ENCODE results near the gene TPTE2. TPM values are rescaled to one million over a fixed set of nuclear protein-coding genes. Genes with fewer than 3 reads are reported as not detected.
"Not testable (repeated sequence)": the region's sequence is repeated elsewhere in the genome, so short reads cannot be mapped to it uniquely, and the experiment has no call there.

TPTE2 gene
- total RNA-seq, 1 donor from 2014 or later, result 0.14 TPM

GRCh38 chr13:19439056-19439686, 122.2 kb downstream of the TPTE2 start:
- DNase-seq (ENCODE audit: low read depth, low spot score); H3K27me3 Mint-ChIP-seq (ENCODE audit: low read depth); H3K27ac Mint-ChIP-seq (ENCODE audit: unreplicated experiment); H3K36me3 Mint-ChIP-seq (ENCODE audit: low read depth); H3K4me3 Mint-ChIP-seq; H3K9me3 Mint-ChIP-seq; H3K4me1 Mint-ChIP-seq: not testable (repeated sequence)
- TF ChIP-seq, protein P1, sequence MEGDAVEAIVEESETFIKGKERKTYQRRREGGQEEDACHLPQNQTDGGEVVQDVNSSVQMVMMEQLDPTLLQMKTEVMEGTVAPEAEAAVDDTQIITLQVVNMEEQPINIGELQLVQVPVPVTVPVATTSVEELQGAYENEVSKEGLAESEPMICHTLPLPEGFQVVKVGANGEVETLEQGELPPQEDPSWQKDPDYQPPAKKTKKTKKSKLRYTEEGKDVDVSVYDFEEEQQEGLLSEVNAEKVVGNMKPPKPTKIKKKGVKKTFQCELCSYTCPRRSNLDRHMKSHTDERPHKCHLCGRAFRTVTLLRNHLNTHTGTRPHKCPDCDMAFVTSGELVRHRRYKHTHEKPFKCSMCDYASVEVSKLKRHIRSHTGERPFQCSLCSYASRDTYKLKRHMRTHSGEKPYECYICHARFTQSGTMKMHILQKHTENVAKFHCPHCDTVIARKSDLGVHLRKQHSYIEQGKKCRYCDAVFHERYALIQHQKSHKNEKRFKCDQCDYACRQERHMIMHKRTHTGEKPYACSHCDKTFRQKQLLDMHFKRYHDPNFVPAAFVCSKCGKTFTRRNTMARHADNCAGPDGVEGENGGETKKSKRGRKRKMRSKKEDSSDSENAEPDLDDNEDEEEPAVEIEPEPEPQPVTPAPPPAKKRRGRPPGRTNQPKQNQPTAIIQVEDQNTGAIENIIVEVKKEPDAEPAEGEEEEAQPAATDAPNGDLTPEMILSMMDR (conservative IDR thresholded peaks at IDR 0.05), result peak; percentile 17

DNA sequence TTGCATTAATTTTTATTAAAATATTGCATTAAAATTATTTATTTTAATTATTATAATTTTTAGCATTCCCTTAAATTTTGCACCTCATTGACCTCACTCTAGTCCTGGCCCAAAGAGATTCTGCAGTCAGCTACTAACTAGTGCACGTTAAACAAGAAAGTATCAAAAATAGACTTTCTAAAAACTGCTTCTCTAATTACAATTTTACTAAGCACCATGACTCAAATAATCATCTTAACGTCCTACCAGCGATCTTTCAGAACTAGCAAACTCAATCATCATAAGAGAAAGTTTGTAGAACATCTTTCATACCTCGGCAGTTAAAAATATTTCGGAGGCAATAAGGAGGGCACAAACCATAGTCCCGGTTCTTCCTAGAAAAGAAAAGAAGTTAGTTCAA, 123.6 kb downstream of the TPTE2 start:
- not testable (repeated sequence) for H3K27me3 Mint-ChIP-seq (ENCODE audit: low read depth); DNase-seq (ENCODE audit: low read depth, low spot score); H3K4me3 Mint-ChIP-seq; H3K4me1 Mint-ChIP-seq; H3K9me3 Mint-ChIP-seq; H3K36me3 Mint-ChIP-seq (ENCODE audit: low read depth); H3K27ac Mint-ChIP-seq (ENCODE audit: unreplicated experiment)

- H3K4me1 Mint-ChIP-seq; H3K4me3 Mint-ChIP-seq; H3K27me3 Mint-ChIP-seq (ENCODE audit: low read depth); H3K36me3 Mint-ChIP-seq (ENCODE audit: low read depth); DNase-seq (ENCODE audit: low read depth, low spot score); H3K27ac Mint-ChIP-seq (ENCODE audit: unreplicated experiment): not testable (repeated sequence)
- H3K9me3 Mint-ChIP-seq, result peaks cover 19% of the 10 kb centered on the region
These were observed 139.1 kb downstream of the TPTE2 start for GRCh38 chr13:19422236-19422635.

DNA sequence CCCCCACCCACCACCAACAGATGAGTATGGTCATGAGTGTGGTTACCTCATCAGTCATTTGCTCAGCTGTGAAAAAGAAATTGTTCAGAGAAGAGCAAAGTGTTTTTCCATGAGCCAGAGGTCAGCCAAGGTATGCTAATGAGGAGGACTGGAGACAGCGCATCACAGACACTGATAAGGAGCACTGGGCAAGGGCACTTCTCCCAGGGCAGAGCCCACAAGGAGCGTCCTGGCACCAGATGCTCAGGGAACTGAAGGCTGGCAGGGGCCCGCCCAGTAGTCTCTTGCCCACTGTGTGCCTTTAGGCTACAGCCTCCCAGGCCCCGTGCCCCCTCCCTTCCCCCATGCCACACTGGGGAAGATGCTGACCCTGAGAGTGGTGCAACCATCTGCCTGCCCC, 148.8 kb downstream of the TPTE2 start:
- not testable (repeated sequence) for DNase-seq (ENCODE audit: low read depth, low spot score); H3K4me1 Mint-ChIP-seq; H3K4me3 Mint-ChIP-seq; H3K27me3 Mint-ChIP-seq (ENCODE audit: low read depth); H3K27ac Mint-ChIP-seq (ENCODE audit: unreplicated experiment)
- peaks cover 21% of the 10 kb centered on the region for H3K9me3 Mint-ChIP-seq
- H3K36me3 Mint-ChIP-seq (ENCODE audit: low read depth), result peaks cover 14% of the 10 kb centered on the region

GRCh38 chr13:19382746-19383511, 178.4 kb downstream of the TPTE2 start:
- not testable (repeated sequence) for H3K4me3 Mint-ChIP-seq; H3K4me1 Mint-ChIP-seq; H3K36me3 Mint-ChIP-seq (ENCODE audit: low read depth); H3K27ac Mint-ChIP-seq (ENCODE audit: unreplicated experiment); H3K9me3 Mint-ChIP-seq; DNase-seq (ENCODE audit: low read depth, low spot score); H3K27me3 Mint-ChIP-seq (ENCODE audit: low read depth)

DNA sequence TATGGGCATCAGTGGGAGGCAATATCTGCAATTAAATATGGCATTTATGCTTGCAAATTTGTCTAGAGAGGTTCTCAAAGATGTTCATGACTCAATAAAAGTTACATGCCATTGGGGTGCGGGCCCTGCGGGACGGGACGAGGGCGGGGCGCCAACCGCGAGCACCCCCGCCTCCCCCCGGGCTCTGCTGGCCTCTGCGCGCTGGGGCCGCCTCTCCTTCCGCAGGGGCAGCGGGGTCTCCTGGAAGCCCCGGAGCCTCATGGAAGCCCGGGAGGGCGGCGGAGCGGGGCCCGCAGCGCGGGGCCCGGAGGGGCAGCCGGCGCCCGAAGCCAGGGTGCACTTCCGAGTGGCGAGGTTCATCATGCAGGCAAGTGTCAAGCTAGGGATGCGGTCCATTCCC, 179.2 kb downstream of the TPTE2 start:
- no peak for DNase-seq (ENCODE audit: low read depth, low spot score)
- peaks cover 9% of the 10 kb centered on the region for H3K9me3 Mint-ChIP-seq
- H3K27ac Mint-ChIP-seq (ENCODE audit: unreplicated experiment), result no peak overlapping the region
- no peak overlapping the region for H3K4me3 Mint-ChIP-seq
- H3K27me3 Mint-ChIP-seq (ENCODE audit: low read depth), result no peaks in the 10 kb centered on the region
- TF ChIP-seq, protein P1 (conservative IDR thresholded peaks at IDR 0.05), result no peak
- H3K4me1 Mint-ChIP-seq, result no peaks in the 10 kb centered on the region
- H3K36me3 Mint-ChIP-seq (ENCODE audit: low read depth), result peaks cover 4% of the 10 kb centered on the region

Other genes starting within 250 kb of the TPTE2 start
- gene MPHOSPH8, start 72.1 kb upstream of the TPTE2 start, total RNA-seq, result 22.7 and 26.5 TPM in 2 replicates
- gene PSPC1, start 221.4 kb upstream of the TPTE2 start, total RNA-seq, result 81.1 and 85.3 TPM in 2 replicates